ENCODE results near the gene SMAD5.

DNA sequence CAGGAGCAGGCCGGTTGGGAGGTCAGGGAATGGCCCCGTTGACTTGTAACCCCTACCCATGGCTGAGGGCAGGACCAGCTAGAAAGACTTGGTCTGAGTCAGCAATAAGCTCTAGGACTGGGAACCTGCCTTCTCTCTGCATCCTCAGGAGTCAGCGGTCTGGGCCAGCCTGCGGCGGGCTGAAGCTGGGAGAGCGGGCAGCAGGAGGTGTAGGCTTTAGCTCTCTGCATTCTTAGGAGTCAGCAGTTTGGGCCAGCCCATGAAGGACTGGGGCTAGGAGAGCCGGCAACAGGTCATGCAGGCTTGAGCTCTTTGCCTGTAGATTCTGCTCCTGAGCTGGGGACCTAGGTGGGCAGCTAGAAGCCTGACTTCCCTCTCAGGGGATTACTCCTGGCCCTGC lies 66.8 kb downstream of the SMAD5 start:
- TF ChIP-seq, protein P1, sequence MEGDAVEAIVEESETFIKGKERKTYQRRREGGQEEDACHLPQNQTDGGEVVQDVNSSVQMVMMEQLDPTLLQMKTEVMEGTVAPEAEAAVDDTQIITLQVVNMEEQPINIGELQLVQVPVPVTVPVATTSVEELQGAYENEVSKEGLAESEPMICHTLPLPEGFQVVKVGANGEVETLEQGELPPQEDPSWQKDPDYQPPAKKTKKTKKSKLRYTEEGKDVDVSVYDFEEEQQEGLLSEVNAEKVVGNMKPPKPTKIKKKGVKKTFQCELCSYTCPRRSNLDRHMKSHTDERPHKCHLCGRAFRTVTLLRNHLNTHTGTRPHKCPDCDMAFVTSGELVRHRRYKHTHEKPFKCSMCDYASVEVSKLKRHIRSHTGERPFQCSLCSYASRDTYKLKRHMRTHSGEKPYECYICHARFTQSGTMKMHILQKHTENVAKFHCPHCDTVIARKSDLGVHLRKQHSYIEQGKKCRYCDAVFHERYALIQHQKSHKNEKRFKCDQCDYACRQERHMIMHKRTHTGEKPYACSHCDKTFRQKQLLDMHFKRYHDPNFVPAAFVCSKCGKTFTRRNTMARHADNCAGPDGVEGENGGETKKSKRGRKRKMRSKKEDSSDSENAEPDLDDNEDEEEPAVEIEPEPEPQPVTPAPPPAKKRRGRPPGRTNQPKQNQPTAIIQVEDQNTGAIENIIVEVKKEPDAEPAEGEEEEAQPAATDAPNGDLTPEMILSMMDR (IDR thresholded peaks at IDR 0.05; ENCODE audit: poor library complexity), result no peak
- no peak for TF ChIP-seq EZH2 (IDR thresholded peaks at IDR 0.05; ENCODE audit: borderline replicate concordance)
